DMS53 treated with DMSO at 0.1 percent for 48 hours (cell line): ENCODE data around the gene CDC73.
"Not testable (repeated sequence)": the region's sequence is repeated elsewhere in the genome, so short reads cannot be mapped to it uniquely, and the experiment has no call there.

Experiments
- DNase-seq: peaks from one replicate; lab custom pipeline; 2025; ENCODE audit not compliant: unreplicated experiment; lab: John Stamatoyannopoulos, UW

Gene CDC73

GRCh38 chr1:193221651-193222050 lies 99.8 kb downstream of the CDC73 start:
- DNase-seq = no peak

GRCh38 chr1:193222056-193222615 lies 100.3 kb downstream of the CDC73 start:
- DNase-seq = no peak

- no peak for DNase-seq
These were observed 107.3 kb downstream of the CDC73 start for GRCh38 chr1:193229136-193229535.

DNA sequence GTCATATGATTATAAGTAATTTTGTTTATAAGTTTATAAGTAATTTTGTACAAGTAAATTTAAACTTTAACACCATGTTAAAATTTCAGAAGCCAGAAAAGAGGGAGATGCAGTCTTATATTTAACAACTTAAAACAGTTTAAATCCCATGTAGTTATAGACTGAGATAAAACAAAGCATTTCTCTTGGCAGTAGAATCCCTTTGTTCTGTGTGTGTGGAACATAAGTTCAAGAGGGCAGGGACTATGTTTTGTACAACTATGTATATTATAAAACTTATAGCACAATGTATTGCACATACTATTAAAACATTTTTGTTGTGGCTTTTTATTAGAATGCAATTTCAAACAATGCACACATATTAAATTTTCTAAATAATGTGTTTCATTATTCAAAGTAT lies 109.3 kb downstream of the CDC73 start:
- DNase-seq = not testable (repeated sequence)

GRCh38 chr1:193234530-193234929 lies 112.7 kb downstream of the CDC73 start:
- no peak for DNase-seq

DNA sequence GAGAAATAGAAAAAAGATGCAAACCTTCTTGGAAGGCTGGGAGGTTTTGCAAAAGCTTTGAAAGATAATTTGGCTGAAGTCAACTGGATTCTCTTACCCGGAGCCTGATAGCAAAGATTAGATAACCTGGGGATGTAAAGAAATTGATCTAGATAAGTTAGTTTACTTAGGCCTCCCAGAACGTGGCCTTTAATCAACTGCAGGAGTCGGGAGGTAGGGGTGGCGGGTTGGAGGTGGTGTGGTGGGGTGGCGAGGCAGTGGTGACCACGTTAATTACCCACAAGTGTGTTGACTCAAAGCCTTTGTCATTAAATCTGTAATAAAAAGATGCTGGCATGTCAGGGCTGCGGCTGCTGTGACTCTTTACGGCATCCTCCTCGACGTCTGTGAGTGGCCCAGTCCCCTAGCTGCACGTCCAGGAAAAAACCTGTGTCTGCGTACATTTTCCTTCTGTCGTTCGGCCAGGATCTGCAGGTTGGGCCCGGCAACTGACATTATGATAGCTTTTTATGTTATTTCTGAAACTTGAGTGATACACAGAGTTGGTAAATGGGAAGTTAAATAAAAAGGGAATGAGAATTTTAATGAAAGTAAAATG lies 115.6 kb downstream of the CDC73 start:
- no peak for DNase-seq

GRCh38 chr1:193240609-193241008 lies 118.8 kb downstream of the CDC73 start:
- DNase-seq = no peak

DNA sequence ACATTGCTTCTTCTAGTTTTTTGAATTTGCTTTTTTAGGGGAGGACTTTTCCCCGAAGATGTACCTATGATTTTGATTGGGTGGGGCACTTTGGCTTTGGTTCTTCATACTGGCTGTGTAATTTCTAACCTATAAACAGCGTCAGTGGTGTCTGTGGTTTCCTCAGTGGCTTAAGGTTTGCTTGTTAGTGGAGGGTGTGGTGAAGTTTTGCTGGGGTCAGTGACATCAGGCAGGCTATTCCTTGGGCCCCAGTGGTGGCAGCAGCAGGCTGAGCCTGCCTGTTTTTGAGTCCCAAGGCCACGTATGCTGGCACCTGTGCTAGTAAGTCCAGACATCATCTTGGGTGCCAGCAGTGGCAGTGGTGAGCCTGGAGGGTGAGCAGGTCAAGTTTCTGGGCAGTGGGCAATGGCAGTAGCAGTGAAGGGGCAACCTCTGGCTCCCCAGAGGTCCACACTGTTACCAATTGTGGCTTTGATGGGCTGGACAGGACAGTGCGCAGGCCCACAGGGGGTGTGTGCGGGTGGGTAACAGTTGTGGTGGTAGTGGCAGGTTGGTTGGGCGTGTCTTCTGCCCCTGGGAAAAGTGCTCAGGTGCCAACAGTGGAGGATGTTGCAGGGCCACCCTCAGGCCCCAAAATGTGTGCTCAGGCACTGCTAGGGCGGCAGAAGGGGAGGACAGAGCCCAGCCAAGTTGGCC lies 119.4 kb downstream of the CDC73 start:
- DNase-seq = no peak

- DNase-seq = no peak
These were observed 120.2 kb downstream of the CDC73 start for GRCh38 chr1:193242000-193242399.

GRCh38 chr1:193249187-193249586 lies 127.4 kb downstream of the CDC73 start:
- DNase-seq = no peak

- DNase-seq = no peak
These were observed 130.1 kb downstream of the CDC73 start for GRCh38 chr1:193251950-193252349.

DNA sequence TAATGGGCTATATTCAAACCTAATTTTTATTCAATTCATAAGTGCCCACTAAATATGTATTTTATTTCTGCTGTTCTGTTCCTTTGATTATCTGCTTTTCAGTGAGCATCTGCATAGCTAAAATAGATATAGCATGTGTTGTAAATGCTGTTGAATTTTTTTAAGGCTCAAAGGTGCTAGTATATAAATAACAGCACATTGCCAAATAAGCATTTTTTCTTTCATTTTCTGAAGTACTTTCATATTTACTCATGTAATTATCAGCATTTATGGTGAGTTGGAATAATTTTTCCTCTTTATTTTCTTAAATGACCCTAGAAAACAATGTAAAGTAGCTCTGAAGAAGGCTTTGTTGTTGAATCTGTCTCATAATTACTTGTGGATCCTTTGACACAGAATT lies 134.2 kb downstream of the CDC73 start:
- DNase-seq = no peak

- DNase-seq = peak; percentile 13
These were observed 137.8 kb downstream of the CDC73 start for GRCh38 chr1:193259636-193260035.

DNA sequence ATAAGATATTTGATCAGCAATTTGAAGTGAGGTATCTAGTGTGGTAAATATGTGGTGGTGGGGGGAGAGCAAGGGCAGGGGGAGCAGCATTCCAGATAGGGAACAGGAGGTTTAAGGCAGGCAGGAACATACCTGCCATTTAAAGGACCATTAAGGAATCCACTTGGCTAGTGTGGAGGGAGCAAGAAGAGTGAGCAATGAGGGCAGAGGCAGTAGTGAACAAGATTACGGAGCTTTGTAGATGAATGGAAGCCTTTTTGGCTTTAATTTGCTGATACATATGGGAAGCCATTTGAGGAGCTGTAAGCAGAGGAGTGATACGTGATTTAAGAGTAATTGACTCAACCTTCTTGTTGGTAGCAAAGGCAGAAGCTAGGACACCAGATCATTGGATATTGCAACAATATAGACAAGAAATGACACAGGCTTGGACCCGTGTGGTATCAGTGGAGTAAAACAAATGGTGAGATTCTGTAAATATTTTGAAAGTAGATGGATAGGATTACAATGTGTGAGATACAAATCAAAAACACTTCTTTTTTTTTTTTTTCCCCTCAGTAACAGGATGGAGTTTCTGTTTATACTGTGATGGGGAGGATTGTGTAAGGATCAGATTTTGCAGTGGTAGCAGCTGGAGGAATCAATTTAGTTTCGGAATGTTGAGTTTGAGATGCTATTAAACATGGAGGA lies 138.4 kb downstream of the CDC73 start:
- DNase-seq = no peak

GRCh38 chr1:193260896-193261295 lies 139.1 kb downstream of the CDC73 start:
- no peak for DNase-seq

- no peak for DNase-seq
These were observed 140.8 kb downstream of the CDC73 start for GRCh38 chr1:193262661-193263060.

GRCh38 chr1:193264313-193265065 lies 142.7 kb downstream of the CDC73 start:
- DNase-seq = no peak

GRCh38 chr1:193265716-193266115 lies 143.9 kb downstream of the CDC73 start:
- DNase-seq = no peak

- not testable (repeated sequence) for DNase-seq
These were observed 145.0 kb downstream of the CDC73 start for GRCh38 chr1:193266794-193267193.

- no peak for DNase-seq
These were observed 149.2 kb downstream of the CDC73 start for GRCh38 chr1:193270996-193271395.

GRCh38 chr1:193275773-193276172 lies 153.9 kb downstream of the CDC73 start:
- DNase-seq = no peak
